ENCODE measurements around the gene UBE2F. TPM values are rescaled to one million over a fixed set of nuclear protein-coding genes. Genes with fewer than 3 reads are reported as not detected.

Gene UBE2F
- total and polyA plus RNA-seq, 2 of the 13 experiments (the other 11 are each of a cell fraction or from before 2014, with no cell fraction given) = 35.4 to 73.1 TPM

DNA sequence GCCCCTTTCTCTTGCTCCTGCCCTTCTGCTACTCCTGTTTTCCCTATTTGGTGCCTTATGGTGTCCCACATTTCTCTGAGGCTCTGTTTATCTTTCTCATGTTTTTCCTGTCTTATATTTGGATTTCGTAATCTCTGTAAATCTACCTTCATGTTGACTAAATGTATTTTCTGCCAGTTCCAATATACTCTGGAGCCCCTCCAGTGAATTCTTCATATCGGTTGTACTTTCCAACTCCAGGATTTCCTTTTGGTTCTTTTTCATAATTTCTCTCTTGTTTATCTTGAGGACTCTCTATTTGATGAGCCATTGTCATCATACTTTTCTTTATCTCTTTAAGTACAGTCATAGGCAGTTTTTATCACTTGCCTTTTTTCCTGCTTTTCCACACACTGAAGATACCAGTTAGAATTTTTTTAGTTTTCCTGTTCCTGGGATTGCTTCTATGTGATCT, 113.1 kb downstream of the UBE2F start (continued):
- TF ChIP-seq, protein P1, sequence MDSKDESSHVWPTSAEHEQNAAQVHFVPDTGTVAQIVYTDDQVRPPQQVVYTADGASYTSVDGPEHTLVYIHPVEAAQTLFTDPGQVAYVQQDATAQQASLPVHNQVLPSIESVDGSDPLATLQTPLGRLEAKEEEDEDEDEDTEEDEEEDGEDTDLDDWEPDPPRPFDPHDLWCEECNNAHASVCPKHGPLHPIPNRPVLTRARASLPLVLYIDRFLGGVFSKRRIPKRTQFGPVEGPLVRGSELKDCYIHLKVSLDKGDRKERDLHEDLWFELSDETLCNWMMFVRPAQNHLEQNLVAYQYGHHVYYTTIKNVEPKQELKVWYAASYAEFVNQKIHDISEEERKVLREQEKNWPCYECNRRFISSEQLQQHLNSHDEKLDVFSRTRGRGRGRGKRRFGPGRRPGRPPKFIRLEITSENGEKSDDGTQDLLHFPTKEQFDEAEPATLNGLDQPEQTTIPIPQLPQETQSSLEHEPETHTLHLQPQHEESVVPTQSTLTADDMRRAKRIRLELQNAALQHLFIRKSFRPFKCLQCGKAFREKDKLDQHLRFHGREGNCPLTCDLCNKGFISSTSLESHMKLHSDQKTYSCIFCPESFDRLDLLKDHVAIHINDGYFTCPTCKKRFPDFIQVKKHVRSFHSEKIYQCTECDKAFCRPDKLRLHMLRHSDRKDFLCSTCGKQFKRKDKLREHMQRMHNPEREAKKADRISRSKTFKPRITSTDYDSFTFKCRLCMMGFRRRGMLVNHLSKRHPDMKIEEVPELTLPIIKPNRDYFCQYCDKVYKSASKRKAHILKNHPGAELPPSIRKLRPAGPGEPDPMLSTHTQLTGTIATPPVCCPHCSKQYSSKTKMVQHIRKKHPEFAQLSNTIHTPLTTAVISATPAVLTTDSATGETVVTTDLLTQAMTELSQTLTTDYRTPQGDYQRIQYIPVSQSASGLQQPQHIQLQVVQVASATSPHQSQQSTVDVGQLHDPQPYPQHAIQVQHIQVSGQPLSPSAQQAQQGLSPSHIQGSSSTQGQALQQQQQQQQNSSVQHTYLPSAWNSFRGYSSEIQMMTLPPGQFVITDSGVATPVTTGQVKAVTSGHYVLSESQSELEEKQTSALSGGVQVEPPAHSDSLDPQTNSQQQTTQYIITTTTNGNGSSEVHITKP (CRISPR knock-in tag; IDR thresholded peaks at IDR 0.05; ENCODE audit: low read depth) = peak; percentile 51; the same call in 1 of the 2 replicates
- TF ChIP-seq NR2F2 (IDR thresholded peaks at IDR 0.05; ENCODE audit: borderline replicate concordance, low read depth) (peak; percentile 65; the same call in 1 of the 2 replicates), KDM4B (CRISPR knock-in tag; IDR thresholded peaks at IDR 0.05) (peak; percentile 94), SP5 (CRISPR knock-in tag; IDR thresholded peaks at IDR 0.05; ENCODE audit: borderline replicate concordance, low read depth) (peak; percentile 47), ZNF24 (IDR thresholded peaks at IDR 0.05) (peak; percentile 64; the same call in 1 of the 2 replicates), ZNF547 (CRISPR knock-in tag; IDR thresholded peaks at IDR 0.05) (no peak), TRIM24 (CRISPR knock-in tag; IDR thresholded peaks at IDR 0.05) (peak; percentile 97), RXRB (CRISPR knock-in tag; IDR thresholded peaks at IDR 0.05; ENCODE audit: borderline replicate concordance) (peak; percentile 97), ZNF816 (CRISPR knock-in tag; IDR thresholded peaks at IDR 0.05; ENCODE audit: borderline replicate concordance) (peak; percentile 30; the same call in 1 of the 2 replicates), ZNF788 (CRISPR knock-in tag; IDR thresholded peaks at IDR 0.05; ENCODE audit: borderline replicate concordance) (no peak), EHMT2 (IDR thresholded peaks at IDR 0.05; ENCODE audit: borderline replicate concordance, low read depth, low read length) (peak; percentile 48; the same call in 1 of the 2 replicates), NCOA5 (CRISPR knock-in tag; IDR thresholded peaks at IDR 0.05) (no peak), GATAD1 (CRISPR knock-in tag; IDR thresholded peaks at IDR 0.05) (peak; percentile 74), HMG20B (CRISPR knock-in tag; conservative IDR thresholded peaks at IDR 0.05) (peak; percentile 92)
- TF ChIP-seq, protein P2, sequence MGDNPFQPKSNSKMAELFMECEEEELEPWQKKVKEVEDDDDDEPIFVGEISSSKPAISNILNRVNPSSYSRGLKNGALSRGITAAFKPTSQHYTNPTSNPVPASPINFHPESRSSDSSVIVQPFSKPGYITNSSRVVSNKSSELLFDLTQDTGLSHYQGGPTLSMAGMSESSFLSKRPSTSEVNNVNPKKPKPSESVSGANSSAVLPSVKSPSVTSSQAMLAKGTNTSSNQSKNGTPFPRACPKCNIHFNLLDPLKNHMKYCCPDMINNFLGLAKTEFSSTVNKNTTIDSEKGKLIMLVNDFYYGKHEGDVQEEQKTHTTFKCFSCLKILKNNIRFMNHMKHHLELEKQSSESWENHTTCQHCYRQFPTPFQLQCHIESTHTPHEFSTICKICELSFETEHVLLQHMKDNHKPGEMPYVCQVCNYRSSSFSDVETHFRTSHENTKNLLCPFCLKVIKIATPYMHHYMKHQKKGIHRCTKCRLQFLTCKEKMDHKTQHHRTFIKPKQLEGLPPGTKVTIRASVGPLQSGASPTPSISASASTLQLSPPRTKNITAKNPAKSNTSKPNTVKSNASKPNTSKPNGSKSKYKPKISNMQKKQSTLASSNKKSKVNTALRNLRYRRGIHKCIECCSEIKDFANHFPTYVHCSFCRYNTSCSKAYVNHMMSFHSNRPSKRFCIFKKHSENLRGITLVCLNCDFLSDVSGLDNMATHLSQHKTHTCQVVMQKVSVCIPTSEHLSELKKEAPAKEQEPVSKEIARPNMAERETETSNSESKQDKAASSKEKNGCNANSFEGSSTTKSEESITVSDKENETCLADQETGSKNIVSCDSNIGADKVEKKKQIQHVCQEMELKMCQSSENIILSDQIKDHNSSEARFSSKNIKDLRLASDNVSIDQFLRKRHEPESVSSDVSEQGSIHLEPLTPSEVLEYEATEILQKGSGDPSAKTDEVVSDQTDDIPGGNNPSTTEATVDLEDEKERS (CRISPR knock-in tag; IDR thresholded peaks at IDR 0.05) = peak; percentile 100
- TF ChIP-seq, protein P3, sequence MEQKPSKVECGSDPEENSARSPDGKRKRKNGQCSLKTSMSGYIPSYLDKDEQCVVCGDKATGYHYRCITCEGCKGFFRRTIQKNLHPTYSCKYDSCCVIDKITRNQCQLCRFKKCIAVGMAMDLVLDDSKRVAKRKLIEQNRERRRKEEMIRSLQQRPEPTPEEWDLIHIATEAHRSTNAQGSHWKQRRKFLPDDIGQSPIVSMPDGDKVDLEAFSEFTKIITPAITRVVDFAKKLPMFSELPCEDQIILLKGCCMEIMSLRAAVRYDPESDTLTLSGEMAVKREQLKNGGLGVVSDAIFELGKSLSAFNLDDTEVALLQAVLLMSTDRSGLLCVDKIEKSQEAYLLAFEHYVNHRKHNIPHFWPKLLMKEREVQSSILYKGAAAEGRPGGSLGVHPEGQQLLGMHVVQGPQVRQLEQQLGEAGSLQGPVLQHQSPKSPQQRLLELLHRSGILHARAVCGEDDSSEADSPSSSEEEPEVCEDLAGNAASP (CRISPR knock-in tag; IDR thresholded peaks at IDR 0.05; ENCODE audit: borderline replicate concordance) = peak; percentile 83
- TF ChIP-seq, protein P4, sequence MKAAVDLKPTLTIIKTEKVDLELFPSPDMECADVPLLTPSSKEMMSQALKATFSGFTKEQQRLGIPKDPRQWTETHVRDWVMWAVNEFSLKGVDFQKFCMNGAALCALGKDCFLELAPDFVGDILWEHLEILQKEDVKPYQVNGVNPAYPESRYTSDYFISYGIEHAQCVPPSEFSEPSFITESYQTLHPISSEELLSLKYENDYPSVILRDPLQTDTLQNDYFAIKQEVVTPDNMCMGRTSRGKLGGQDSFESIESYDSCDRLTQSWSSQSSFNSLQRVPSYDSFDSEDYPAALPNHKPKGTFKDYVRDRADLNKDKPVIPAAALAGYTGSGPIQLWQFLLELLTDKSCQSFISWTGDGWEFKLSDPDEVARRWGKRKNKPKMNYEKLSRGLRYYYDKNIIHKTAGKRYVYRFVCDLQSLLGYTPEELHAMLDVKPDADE (CRISPR knock-in tag; IDR thresholded peaks at IDR 0.05) = no peak
- TF ChIP-seq, protein P5, sequence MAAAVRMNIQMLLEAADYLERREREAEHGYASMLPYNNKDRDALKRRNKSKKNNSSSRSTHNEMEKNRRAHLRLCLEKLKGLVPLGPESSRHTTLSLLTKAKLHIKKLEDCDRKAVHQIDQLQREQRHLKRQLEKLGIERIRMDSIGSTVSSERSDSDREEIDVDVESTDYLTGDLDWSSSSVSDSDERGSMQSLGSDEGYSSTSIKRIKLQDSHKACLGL (CRISPR knock-in tag; IDR thresholded peaks at IDR 0.05) = no peak
